Placental pericyte (primary cell): ENCODE data around the gene KRTAP2-3. TPM values are rescaled to one million over a fixed set of nuclear protein-coding genes. Genes with fewer than 3 reads are reported as not detected.

Experiments used
- total RNA-seq: library from RNA; depleted of rRNA; stranded (reverse); fragments of >200 nt; gene quantifications from 2 replicates; pipeline ENCODE4 v1.2.3, GENCODE V29; 2012

The KRTAP2-3 gene, protein sequence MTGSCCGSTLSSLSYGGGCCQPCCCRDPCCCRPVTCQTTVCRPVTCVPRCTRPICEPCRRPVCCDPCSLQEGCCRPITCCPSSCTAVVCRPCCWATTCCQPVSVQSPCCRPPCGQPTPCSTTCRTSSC
- 0.72 TPM in 1 of 2 replicates, not detected in the other for total RNA-seq

DNA sequence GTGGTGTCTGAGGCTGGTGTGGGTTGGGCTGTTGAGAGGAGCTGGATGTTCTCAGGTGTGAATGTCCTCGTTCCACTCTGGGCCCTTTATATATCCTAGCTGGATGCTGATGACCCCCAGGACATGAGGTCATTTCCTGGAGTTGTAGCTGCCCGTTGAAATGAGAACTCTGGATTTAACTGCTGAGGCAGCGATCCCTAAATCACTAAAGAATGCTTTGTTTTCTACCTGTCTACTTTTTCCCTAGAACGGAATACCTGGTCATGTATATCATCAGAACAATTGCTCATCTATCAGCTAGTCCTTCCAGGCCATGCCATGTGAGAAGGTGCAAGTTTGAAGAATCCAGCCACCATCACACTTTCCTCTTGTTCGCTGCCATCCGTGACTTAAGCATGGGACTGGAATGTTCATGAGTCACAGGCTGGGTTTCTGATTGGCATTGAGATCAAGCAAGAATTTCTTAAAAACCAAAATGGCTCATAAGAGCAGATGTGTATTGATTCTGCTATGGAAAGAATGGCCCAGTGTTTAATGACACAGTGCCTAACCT lies at the start of gene KRTAP2-3:
KRTAP2-3 (minus strand) TSS at position 63 of the 553 bp plus-strand sequence. CDS start 64 bp downstream, outside the sequence.

DNA sequence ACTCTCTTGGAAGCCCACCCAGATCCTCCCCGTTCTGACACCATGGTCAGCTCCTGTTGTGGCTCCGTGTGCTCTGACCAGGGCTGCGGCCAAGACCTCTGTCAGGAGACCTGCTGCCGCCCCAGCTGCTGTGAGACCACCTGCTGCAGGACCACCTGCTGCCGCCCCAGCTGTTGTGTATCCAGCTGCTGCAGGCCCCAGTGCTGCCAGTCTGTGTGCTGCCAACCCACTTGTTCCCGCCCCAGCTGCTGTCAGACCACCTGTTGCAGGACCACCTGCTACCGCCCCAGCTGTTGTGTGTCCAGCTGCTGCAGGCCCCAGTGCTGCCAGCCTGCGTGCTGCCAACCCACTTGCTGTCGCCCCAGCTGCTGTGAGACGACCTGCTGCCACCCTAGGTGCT lies 45.4 kb upstream of the KRTAP2-3 start, which contains the start of gene KRTAP4-9:
KRTAP4-9 (plus strand) TSS at position 43 of the 400 bp plus-strand sequence; CDS start at position 43, 0 bp downstream.

DNA sequence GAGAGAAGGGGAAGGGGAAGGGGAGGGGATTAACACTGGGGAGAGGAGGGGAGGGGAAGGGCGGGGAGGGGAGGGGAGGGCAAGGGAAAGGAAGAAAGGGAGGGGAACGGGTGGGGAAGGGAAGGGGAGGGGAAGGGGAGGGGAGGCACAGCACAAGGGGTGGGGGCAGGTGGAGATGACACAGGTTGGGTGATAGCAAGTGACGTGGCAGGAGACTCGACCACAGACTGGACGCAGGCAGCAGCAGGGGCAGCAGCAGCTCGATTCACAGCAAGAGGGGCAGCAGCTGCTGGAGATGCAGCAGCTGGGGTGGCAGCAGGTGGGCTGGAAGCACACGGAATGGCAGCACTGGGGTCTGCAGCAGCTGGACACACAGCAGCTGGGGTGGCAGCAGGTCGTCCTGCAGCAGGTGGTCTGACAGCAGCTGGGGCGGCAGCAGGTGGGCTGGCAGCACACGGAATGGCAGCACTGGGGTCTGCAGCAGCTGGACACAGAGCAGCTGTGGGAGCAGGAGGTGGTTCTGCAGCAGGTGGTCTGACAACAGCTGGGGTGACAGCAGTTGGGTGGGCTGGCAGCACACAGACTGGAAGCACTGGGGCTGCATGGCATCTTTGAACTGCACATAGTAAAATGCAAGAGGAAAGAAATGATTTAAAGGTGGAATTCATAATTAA lies 41.8 kb upstream of the KRTAP2-3 start, which contains the start of gene KRTAP4-16:
KRTAP4-16 (minus strand) TSS at position 624 of the 674 bp plus-strand sequence; CDS start at position 624, 0 bp downstream.

DNA sequence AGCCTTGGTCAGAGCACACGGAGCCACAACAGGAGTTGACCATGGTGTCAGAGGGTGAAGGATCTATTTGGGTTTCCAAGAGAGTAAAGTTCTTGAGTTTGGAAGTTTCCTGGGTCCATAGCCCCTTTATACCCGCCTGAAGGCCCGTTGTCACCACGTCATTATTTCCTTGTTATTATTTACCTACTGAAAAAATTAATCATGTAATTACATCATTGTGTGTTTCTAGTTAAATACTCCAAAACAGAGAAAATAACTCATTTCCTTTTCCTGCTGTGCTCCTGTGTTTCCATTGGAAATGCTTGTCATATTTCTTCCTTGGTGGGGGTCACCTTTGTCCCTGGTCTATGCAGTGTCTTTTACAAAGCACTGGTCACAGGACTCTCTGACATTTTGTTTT lies 38.1 kb upstream of the KRTAP2-3 start, which contains the start of gene KRTAP4-8:
KRTAP4-8 (minus strand) TSS at position 101 of the 400 bp plus-strand sequence; CDS start at position 43, 58 bp downstream.

DNA sequence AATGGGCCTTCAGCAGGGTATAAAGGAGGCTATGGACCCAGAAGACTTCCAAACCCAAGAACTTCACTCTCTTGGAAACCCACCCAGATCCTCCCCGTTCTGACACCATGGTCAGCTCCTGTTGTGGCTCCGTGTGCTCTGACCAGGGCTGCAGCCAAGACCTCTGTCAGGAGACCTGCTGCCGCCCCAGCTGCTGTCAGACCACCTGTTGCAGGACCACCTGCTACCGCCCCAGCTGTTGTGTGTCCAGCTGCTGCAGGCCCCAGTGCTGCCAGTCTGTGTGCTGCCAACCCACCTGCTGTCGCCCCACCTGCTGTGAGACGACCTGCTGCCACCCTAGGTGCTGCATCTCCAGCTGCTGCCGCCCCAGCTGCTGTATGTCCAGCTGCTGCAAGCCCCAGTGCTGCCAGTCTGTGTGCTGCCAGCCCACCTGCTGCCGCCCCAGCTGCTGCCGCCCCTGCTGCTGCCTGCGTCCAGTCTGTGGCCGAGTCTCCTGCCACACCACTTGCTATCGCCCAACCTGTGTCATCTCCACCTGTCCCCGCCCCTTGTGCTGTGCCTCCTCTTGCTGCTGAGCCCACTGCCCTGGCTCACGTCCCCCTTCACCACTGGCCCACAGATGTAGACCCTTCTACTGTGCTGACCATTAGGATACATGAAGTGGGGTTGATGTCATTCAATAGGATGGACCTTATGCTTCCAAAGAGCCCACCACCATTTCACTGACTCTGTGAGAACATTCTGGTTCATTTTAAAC lies 24.4 kb upstream of the KRTAP2-3 start, which contains the start of gene KRTAP4-7:
KRTAP4-7 (plus strand) TSS at position 51 of the 757 bp plus-strand sequence; CDS start at position 108, 57 bp downstream.

DNA sequence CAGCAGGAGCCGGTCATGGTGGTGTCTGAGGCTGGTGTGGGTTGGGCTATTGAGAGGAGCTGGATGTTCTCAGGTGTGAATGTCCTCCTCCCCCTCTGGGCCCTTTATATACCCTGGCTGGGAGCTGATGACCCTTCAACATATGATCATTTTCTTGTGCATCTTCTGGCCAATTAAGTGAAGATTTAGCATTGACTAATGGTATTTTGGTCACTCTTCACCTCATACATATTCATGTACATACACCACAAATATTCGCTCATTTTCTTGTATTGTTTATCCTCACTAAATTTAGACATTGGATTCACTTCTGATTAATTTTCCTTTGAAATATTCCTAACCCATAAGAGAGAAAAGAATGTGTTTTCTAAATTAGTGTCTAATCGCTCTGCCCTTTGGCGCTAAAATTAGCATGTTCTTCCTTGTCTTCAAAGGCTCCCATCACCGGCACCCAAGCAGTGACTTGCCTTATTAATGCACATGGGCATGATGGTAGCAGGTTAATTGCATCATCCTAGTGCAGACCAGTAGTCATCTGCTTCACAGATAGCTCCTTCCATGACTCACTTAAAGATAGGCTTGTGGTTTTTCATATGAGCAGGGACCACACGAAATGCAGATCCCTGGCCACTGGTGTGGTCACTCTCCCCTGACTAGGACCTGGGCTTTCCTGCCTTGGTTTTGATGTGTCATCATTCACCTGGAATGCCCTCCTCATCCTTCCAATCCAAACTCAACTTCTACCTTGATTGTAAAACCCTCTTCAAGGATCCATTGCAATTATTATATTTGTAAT lies 6.1 kb upstream of the KRTAP2-3 start, which contains the start of gene KRTAP2-4:
KRTAP2-4 (minus strand) TSS at position 51 of the 796 bp plus-strand sequence; CDS start at position 17, 34 bp downstream.

DNA sequence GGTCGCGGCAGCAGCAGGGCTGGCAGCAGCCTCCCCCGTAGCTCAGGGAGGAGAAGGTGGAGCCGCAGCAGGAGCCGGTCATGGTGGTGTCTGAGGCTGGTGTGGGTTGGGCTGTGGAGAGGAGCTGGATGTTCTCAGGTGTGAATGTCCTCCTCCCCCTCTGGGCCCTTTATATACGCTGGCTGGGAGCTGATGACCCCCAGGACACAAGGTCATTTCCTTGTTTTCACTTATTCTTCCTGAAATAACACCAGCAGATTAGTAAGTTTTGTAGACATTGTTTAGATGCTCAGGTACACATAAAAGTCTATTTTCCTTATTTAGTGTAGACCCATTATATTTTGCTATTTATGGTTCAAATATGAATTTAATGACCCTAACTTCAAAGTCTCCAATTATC lies 4.8 kb downstream of the KRTAP2-3 start, which contains the start of gene KRTAP2-2:
KRTAP2-2 (minus strand) TSS at position 101 of the 400 bp plus-strand sequence; CDS start at position 82, 19 bp downstream.

DNA sequence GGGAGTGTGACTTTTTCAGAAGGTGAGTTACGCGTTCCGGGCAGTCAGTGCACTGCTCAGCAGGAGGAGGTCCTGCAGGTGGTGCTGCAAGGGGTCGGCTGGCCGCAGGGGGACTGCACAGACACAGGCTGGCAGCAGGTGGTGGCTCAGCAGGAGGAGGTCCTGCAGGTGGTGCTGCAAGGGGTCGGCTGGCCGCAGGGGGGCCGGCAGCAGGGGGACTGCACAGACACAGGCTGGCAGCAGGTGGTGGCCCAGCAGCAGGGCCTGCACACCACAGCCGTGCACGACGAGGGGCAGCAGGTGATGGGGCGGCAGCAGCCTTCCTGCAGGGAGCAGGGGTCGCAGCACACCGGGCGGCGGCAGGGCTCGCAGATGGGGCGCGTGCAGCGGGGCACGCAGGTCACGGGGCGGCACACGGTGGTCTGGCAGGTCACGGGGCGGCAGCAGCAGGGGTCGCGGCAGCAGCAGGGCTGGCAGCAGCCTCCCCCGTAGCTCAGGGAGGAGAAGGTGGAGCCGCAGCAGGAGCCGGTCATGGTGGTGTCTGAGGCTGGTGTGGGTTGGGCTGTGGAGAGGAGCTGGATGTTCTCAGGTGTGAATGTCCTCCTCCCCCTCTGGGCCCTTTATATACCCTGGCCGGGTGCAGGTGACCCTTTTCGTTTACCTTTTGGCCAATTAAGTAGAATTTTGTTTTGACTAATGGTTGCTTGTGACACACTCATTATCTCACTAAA lies 13.0 kb downstream of the KRTAP2-3 start, which contains the start of gene KRTAP2-1:
KRTAP2-1 (minus strand) TSS at position 582 of the 731 bp plus-strand sequence; CDS start at position 533, 49 bp downstream.

DNA sequence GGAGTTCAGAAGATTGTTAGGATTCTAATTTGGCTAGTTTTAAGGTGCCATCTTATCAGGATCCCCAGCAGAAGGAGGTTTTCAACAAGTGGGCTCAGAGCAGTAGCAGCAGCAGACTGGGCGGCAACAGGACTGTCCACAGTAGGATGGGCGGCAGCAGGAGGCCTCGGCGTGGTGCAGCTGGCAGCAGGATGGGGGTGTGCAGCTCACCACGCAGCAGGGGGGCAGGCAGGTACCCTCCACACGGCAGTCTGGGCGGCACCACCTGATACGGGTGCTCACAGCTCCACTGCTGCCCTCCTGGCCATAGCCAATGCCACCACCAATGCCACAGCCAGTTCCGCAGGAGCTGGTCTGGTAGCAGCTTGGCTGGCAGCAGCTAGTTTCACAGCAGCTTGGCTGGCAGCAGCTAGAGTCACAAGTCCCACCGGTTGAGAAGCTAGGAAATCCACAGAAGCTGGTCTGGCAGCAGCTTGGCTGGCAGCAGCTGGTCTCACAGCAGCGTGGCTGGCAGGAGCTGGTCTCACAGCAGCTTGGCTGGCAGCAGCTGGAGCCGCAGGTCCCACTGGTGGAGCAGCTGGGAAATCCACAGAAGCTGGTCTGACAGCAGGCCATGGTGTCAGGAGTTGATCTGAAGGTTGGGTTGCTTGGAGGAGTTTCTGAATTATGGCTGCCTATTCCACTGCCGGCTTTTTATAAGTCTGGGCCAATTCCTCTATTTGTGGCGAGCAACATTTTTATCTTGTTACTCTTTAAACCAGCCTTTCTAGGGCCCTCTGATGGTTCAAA lies 18.9 kb downstream of the KRTAP2-3 start, which contains the start of gene KRTAP1-1:
KRTAP1-1 (minus strand) TSS at position 668 of the 789 bp plus-strand sequence; CDS start at position 615, 53 bp downstream.

DNA sequence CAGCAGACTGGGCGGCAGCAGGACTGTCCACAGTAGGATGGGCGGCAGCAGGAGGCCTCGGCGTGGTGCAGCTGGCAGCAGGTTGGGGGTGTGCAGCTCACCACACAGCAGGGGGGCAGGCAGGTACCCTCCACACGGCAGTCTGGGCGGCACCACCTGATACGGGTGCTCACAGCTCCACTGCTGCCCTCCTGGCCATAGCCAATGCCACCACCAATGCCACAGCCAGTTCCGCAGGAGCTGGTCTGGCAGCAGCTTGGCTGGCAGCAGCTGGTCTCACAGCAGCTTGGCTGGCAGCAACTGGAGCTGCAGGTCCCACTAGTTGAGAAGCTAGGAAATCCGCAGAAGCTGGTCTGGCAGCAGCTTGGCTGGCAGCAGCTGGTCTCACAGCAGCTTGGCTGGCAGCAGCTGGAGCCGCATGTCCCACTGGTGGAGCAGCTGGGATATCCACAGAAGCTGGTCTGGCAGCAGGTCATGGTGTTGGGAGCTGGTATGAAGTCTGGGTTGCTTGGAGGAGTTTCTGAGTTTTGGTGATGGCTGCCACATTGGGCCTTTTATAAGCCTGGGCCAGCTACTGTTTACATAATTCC lies 25.5 kb downstream of the KRTAP2-3 start, which contains the start of gene KRTAP1-3:
KRTAP1-3 (minus strand) TSS at position 529 of the 590 bp plus-strand sequence; CDS start at position 476, 53 bp downstream.

DNA sequence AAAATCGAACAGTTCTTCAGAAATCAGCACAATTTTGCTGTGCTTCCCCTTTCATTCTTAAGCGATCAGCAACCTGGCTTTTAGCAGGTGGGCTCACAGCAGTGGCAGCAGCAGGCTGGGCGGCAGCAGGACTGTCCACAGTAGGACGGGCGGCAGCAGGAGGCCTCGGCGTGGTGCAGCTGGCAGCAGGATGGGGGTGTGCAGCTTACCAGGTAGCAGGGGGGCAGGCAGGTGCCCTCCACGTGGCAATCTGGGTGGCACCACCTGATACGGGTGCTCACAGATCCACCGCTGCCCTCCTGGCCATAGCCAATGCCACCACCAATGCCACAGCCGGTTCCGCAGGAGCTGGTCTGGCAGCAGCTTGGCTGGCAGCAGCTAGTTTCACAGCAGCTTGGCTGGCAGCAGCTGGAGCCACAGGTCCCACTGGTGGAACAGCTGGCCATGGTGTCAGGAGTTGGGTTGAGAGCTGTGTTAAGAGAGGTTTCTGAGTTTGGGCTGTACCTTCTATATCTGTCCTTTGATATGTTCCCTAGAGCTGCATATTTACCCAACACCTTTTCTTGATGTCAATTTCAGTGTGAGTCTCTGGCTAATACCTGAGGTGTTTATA lies 30.2 kb downstream of the KRTAP2-3 start, which contains the start of gene KRTAP1-4:
KRTAP1-4 (minus strand) TSS at position 563 of the 613 bp plus-strand sequence; CDS start at position 446, 117 bp downstream.

DNA sequence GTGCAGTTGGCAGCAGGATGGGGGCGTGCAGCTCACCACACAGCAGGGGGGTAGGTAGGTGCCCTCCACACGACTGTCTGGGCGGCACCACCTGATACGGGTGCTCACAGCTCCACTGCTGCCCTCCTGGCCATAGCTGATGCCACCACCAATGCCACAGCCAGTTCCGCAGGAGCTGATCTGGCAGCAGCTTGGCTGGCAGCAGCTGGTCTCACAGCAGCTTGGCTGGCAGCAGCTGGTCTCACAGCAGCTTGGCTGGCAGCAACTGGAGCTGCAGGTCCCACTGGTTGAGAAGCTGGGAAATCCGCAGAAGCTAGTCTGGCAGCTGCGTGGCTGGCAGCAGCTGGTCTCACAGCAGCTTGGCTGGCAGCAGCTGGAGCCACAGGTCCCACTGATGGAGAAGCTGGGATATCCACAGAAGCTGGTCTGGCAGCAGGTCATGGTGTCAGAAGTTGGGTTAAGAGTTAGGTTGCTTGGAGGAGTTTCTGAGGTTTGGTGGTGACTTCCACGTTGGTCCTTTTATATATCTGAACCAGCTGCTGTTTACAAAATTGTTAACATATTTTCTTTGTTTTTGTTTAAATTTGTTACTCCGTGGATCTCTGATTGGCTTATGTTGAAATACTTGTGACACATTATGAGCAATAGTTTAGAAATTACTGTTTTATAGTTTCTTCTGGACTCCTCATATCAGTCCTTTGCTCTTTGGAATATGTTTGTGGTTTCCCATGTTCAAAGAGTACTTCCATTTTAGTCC lies 33.0 kb downstream of the KRTAP2-3 start, which contains the start of gene KRTAP1-5:
KRTAP1-5 (minus strand) TSS at position 494 of the 757 bp plus-strand sequence; CDS start at position 441, 53 bp downstream.

Other genes with a start within 250 kb of the KRTAP2-3 start
- 3.1 and 3.5 TPM in 2 replicates for gene KRT10, start 237.5 kb downstream of the KRTAP2-3 start, total RNA-seq
- 0.43 TPM in 1 of 2 replicates, not detected in the other for gene KRT12, start 192.9 kb downstream of the KRTAP2-3 start, total RNA-seq
- gene KRT20, start 174.9 kb downstream of the KRTAP2-3 start, total RNA-seq = not detected in 2 replicates
- 0.22 TPM in 1 of 2 replicates, not detected in the other for gene KRT23, start 122.5 kb downstream of the KRTAP2-3 start, total RNA-seq
- gene KRT39, start 93.2 kb downstream of the KRTAP2-3 start, total RNA-seq = 0.43 TPM in 1 of 2 replicates, not detected in the other
- gene KRT40, start 75.8 kb downstream of the KRTAP2-3 start, total RNA-seq = 0.14 TPM in 1 of 2 replicates, not detected in the other
- gene KRTAP3-3, start 66.0 kb downstream of the KRTAP2-3 start, total RNA-seq = not detected in 2 replicates
- gene KRTAP3-2, start 60.2 kb downstream of the KRTAP2-3 start, total RNA-seq = not detected in 2 replicates
- gene KRTAP3-1, start 51.0 kb downstream of the KRTAP2-3 start, total RNA-seq = not detected in 2 replicates
- gene KRTAP1-5, start 32.9 kb downstream of the KRTAP2-3 start, total RNA-seq = 1.5 and 14.2 TPM in 2 replicates
- gene KRTAP1-4, start 29.9 kb downstream of the KRTAP2-3 start, total RNA-seq = not detected in 2 replicates
- gene KRTAP1-3, start 25.2 kb downstream of the KRTAP2-3 start, total RNA-seq = not detected in 2 replicates
- not detected in 2 replicates for gene KRTAP1-1, start 18.7 kb downstream of the KRTAP2-3 start, total RNA-seq
- gene KRTAP2-1, start 12.8 kb downstream of the KRTAP2-3 start, total RNA-seq = not detected in 2 replicates
- not detected in 2 replicates for gene KRTAP2-2, start 4.9 kb downstream of the KRTAP2-3 start, total RNA-seq
- gene KRTAP2-4, start 5.8 kb upstream of the KRTAP2-3 start, total RNA-seq = not detected in 2 replicates
- gene KRTAP4-7, start 24.0 kb upstream of the KRTAP2-3 start, total RNA-seq = not detected in 2 replicates
- not detected in 2 replicates for gene KRTAP4-8, start 38.0 kb upstream of the KRTAP2-3 start, total RNA-seq
- gene KRTAP4-16, start 42.1 kb upstream of the KRTAP2-3 start, total RNA-seq = not detected in 2 replicates
- not detected in 2 replicates for gene KRTAP4-9, start 45.3 kb upstream of the KRTAP2-3 start, total RNA-seq
- not detected in 2 replicates for gene KRTAP4-11, start 58.3 kb upstream of the KRTAP2-3 start, total RNA-seq
- gene KRTAP4-12, start 64.1 kb upstream of the KRTAP2-3 start, total RNA-seq = not detected in 2 replicates
- not detected in 2 replicates for gene KRTAP4-6, start 80.4 kb upstream of the KRTAP2-3 start, total RNA-seq
- gene KRTAP4-5, start 89.7 kb upstream of the KRTAP2-3 start, total RNA-seq = not detected in 2 replicates
- not detected in 2 replicates for gene KRTAP4-4, start 100.6 kb upstream of the KRTAP2-3 start, total RNA-seq
- not detected in 2 replicates for gene KRTAP4-3, start 108.1 kb upstream of the KRTAP2-3 start, total RNA-seq
- not detected in 2 replicates for gene KRTAP4-2, start 118.1 kb upstream of the KRTAP2-3 start, total RNA-seq
- not detected in 2 replicates for gene KRTAP4-1, start 124.8 kb upstream of the KRTAP2-3 start, total RNA-seq
- not detected in 2 replicates for gene KRTAP9-1, start 129.8 kb upstream of the KRTAP2-3 start, total RNA-seq
- not detected in 2 replicates for gene KRTAP9-2, start 166.5 kb upstream of the KRTAP2-3 start, total RNA-seq
- not detected in 2 replicates for gene KRTAP9-3, start 172.3 kb upstream of the KRTAP2-3 start, total RNA-seq
- gene KRTAP9-8, start 177.9 kb upstream of the KRTAP2-3 start, total RNA-seq = not detected in 2 replicates
- not detected in 2 replicates for gene KRTAP9-4, start 189.6 kb upstream of the KRTAP2-3 start, total RNA-seq
- gene KRTAP9-9, start 195.3 kb upstream of the KRTAP2-3 start, total RNA-seq = not detected in 2 replicates
- not detected in 2 replicates for gene KRTAP9-6, start 205.3 kb upstream of the KRTAP2-3 start, total RNA-seq
- not detected in 2 replicates for gene KRTAP9-7, start 215.6 kb upstream of the KRTAP2-3 start, total RNA-seq
- gene KRTAP29-1, start 242.7 kb upstream of the KRTAP2-3 start, total RNA-seq = not detected in 2 replicates
- not detected in 2 replicates for gene KRTAP16-1, start 249.2 kb upstream of the KRTAP2-3 start, total RNA-seq